HCT116 (cell line): ENCODE results near the gene TLE3. TPM values are rescaled to one million over a fixed set of nuclear protein-coding genes. Genes with fewer than 3 reads are reported as not detected.

Source experiments
- ATAC-seq: fragments of 200-7000 bp; cut with Tn5 transposase; 2 replicates; pipeline ENCODE4 v1.9.1; 2020; ENCODE audit warnings: mild to moderate bottlenecking, moderate library complexity
- BruUV-seq: library from RNA; stranded (reverse); fragments of 400-500 nt; replicated peaks from 2 replicates; lab custom pipeline; 2021; lab: Mats Ljungman, UMichigan
- CTCF ChIA-PET: fragments of 300-600 bp; sonication (Branson Sonifier 250); formaldehyde crosslinking; loops from one replicate; lab custom pipeline; 2021; ENCODE audit warnings: antibody characterized with exemption; lab: Charles Lee
- POLR2A ChIA-PET: fragments of 300-600, 350-600 bp; sonication (Branson Sonifier 250); formaldehyde crosslinking; loops from one replicate; lab custom pipeline; 2021; ENCODE audit warnings: antibody characterized with exemption; lab: Charles Lee
- RAD21 ChIA-PET, 2 experiments: fragments of 300-600 bp; sonication (Branson Sonifier 250); formaldehyde crosslinking; loops; one replicate each; lab custom pipeline; 2023; ENCODE audit warnings: low total read pairs in 2 of 2; ENCODE audit not compliant: uncharacterized antibody in 2 of 2, unreplicated experiment in 2 of 2, low non-redundant PET in 1 of 2; lab: Charles Lee
- DNase-seq: peaks from one replicate; pipeline ENCODE4 v3.0.0-alpha.2; 2010; ENCODE audit warnings: low read depth, low spot score
- H2AFZ ChIP-seq: fragments of 200-600 bp; shearing (Covaris generic), sonication (generic); 2 replicates; pipeline ENCODE4 v1.6.1; 2017; ENCODE audit warnings: low read depth, mixed run types, mixed read lengths, antibody characterized with exemption, low read length; ENCODE audit not compliant: poor library complexity, severe bottlenecking
- H3K27ac ChIP-seq: 2 replicates; pipeline ENCODE4 v1.5.1; 2012; ENCODE audit warnings: low read depth, low read length
- H3K27me3 ChIP-seq: fragments of 200-600 bp; sonication (generic); 2 replicates; pipeline ENCODE4 v1.6.1; 2016; ENCODE audit warnings: mixed run types, low read length, mixed read lengths; ENCODE audit not compliant: insufficient read depth
- H3K36me3 ChIP-seq, 2 experiments: fragments of 200-500 bp in 1 of 2; fragments of 200-600 bp in 1 of 2; sonication (Bioruptor generic) in 1 of 2; sonication (generic) in 1 of 2; 2 replicates each; pipeline versions ENCODE4 v1.5.1 to v1.6.1; 2014 to 2016; ENCODE audit warnings: low read length in 2 of 2, inconsistent platforms in 1 of 2, mixed read lengths in 1 of 2, mixed run types in 1 of 2; ENCODE audit not compliant: insufficient read depth in 2 of 2, control insufficient read depth in 1 of 2
- H3K4me1 ChIP-seq, 2 experiments: fragments of 200-600 bp in 1 of 2; sonication (generic) in 1 of 2; 2 replicates each; pipeline versions ENCODE4 v1.5.1 to v1.6.1; 2012 to 2017; ENCODE audit warnings: low read length in 2 of 2, inconsistent platforms in 1 of 2, mild to moderate bottlenecking in 1 of 2, mixed read lengths in 1 of 2, mixed run types in 1 of 2, moderate library complexity in 1 of 2; ENCODE audit not compliant: insufficient read depth in 2 of 2, control insufficient read depth in 1 of 2
- H3K4me2 ChIP-seq: fragments of 200-600 bp; sonication (generic); 2 replicates; pipeline ENCODE4 v1.6.1; 2017; ENCODE audit warnings: mixed run types, low read length, mixed read lengths
- H3K4me3 ChIP-seq, 2 experiments: fragments of 200-600 bp in 1 of 2; sonication (generic) in 1 of 2; replicated peaks in 1 of 2; 2 replicates each; pipeline ENCODE4 v1.5.1; 2011 to 2016; ENCODE audit warnings: low read length in 2 of 2, control low read depth in 1 of 2, low read depth in 1 of 2, mild to moderate bottlenecking in 1 of 2, mixed read lengths in 1 of 2, mixed run types in 1 of 2
- H3K79me2 ChIP-seq: fragments of 200-600 bp; sonication (generic); 2 replicates; pipeline ENCODE4 v1.6.1; 2017; ENCODE audit warnings: mild to moderate bottlenecking, mixed run types, low read length, moderate library complexity, mixed read lengths; ENCODE audit not compliant: insufficient read depth
- H3K9ac ChIP-seq: fragments of 200-600 bp; sonication (generic); 2 replicates; pipeline ENCODE4 v1.6.1; 2016; ENCODE audit warnings: low read length, mixed read lengths
- H3K9me2 ChIP-seq: fragments of 200-600 bp; sonication (generic), shearing (Covaris generic); 2 replicates; pipeline ENCODE4 v1.6.1; 2017; ENCODE audit warnings: mixed run types, mild to moderate bottlenecking, moderate library complexity; ENCODE audit not compliant: insufficient read depth
- H3K9me3 ChIP-seq, 2 experiments: fragments of 200-500 bp in 1 of 2; fragments of 200-600 bp in 1 of 2; sonication (Bioruptor generic) in 1 of 2; sonication (generic) in 1 of 2; 2 replicates each; pipeline ENCODE4 v1.6.1; 2014 to 2017; ENCODE audit warnings: low read length in 2 of 2, mixed read lengths in 2 of 2, inconsistent platforms in 1 of 2, low read depth in 1 of 2, mild to moderate bottlenecking in 1 of 2, mixed run types in 1 of 2, moderate library complexity in 1 of 2; ENCODE audit not compliant: control insufficient read depth in 1 of 2, insufficient read depth in 1 of 2
- H4K20me1 ChIP-seq: fragments of 200-600 bp; sonication (generic), shearing (Covaris generic); 2 replicates; pipeline ENCODE4 v1.6.1; 2017; ENCODE audit warnings: mixed run types, mild to moderate bottlenecking, moderate library complexity; ENCODE audit not compliant: insufficient read depth
- CTCF ChIP-seq, 3 experiments: fragments of 200-600 bp in 1 of 3; sonication (generic) in 1 of 3; IDR thresholded peaks in 2 of 3; conservative IDR thresholded peaks in 1 of 3; 2 replicates each; pipeline ENCODE4 v1.5.1; 2012 to 2017; ENCODE audit warnings: low read depth in 2 of 3, low read length in 2 of 3, antibody characterized with exemption in 1 of 3, borderline replicate concordance in 1 of 3, control low read depth in 1 of 3, mild to moderate bottlenecking in 1 of 3, mixed read lengths in 1 of 3, mixed run types in 1 of 3, moderate library complexity in 1 of 3; ENCODE audit not compliant: insufficient read depth in 1 of 3
- ELF1 ChIP-seq: IDR thresholded peaks from 2 replicates; pipeline ENCODE4 v1.6.1; 2012; ENCODE audit warnings: low read depth, borderline replicate concordance
- EZH2 ChIP-seq: fragments of 200-600 bp; sonication (generic); IDR thresholded peaks from 2 replicates; pipeline ENCODE4 v1.6.1; 2017; ENCODE audit warnings: antibody characterized with exemption, mixed run types
- EZH2phosphoT487 ChIP-seq: fragments of 200-600 bp; IDR thresholded peaks from 2 replicates; pipeline ENCODE4 v1.6.1; 2018; ENCODE audit warnings: antibody characterized with exemption, borderline replicate concordance
- FOSL1 ChIP-seq: IDR thresholded peaks from 2 replicates; pipeline ENCODE4 v1.6.1; 2012; ENCODE audit warnings: low read depth
- MAX ChIP-seq: IDR thresholded peaks from 2 replicates; pipeline ENCODE4 v1.6.1; 2012
- POLR2A ChIP-seq: IDR thresholded peaks from 2 replicates; pipeline ENCODE4 v1.7.0; 2011; ENCODE audit warnings: borderline replicate concordance; ENCODE audit not compliant: insufficient read depth, insufficient read length; ENCODE audit errors: extremely low read depth
- SIN3A ChIP-seq: IDR thresholded peaks from 2 replicates; pipeline ENCODE4 v1.6.1; 2012; ENCODE audit warnings: low read depth
- TCF7L2 ChIP-seq: IDR thresholded peaks from 2 replicates; pipeline ENCODE4 v1.7.0; 2011; ENCODE audit warnings: borderline replicate concordance, inconsistent platforms; ENCODE audit not compliant: insufficient read depth, insufficient read length; ENCODE audit errors: extremely low read depth
- YY1 ChIP-seq: IDR thresholded peaks from 2 replicates; pipeline ENCODE4 v1.6.1; 2011; ENCODE audit warnings: low read length, low read depth, moderate library complexity, mild to moderate bottlenecking; ENCODE audit not compliant: insufficient replicate concordance; ENCODE audit errors: extremely low read depth
- ZFX ChIP-seq: fragments of 450-650 bp; IDR thresholded peaks from 2 replicates; pipeline ENCODE4 v1.6.1; 2017
- ZNF274 ChIP-seq: fragments of 200-500 bp; sonication (Bioruptor generic); IDR thresholded peaks from 2 replicates; pipeline ENCODE4 v1.6.1; 2014; ENCODE audit warnings: mild to moderate bottlenecking, low read depth, low read length, inconsistent platforms
- intact Hi-C: fragments of 100-400 bp; cut with micrococcal nuclease; formaldehyde crosslinking; loops from 2 replicates; pipeline ENCODE4 v1.10.0; 2022
- total RNA-seq: library from RNA; stranded (reverse); gene quantifications from one replicate; pipeline ENCODE4 v1.2.1, GENCODE V29; 2021; ENCODE audit not compliant: unreplicated experiment
- TF ChIP-seq, protein P1 (sequence below): IDR thresholded peaks from 2 replicates; pipeline ENCODE4 v1.6.1; 2011; ENCODE audit warnings: mild to moderate bottlenecking, low read length, moderate library complexity; ENCODE audit not compliant: insufficient replicate concordance; ENCODE audit errors: extremely low read depth

The TLE3 gene
- total RNA-seq, 1 experiment from 2014 or later: 53.9 TPM

- no peaks in the 10 kb centered on the region for H3K9me3 ChIP-seq
- TF ChIP-seq ELF1 (no peak), TCF7L2 (no peak), CTCF (IDR thresholded peaks at IDR 0.05 in 2 of 3, conservative IDR thresholded peaks at IDR 0.05 in 1 of 3; ENCODE audit: borderline replicate concordance in 1 of 3, insufficient read depth in 1 of 3, low read depth in 2 of 3, low read length in 2 of 3) (no peak), ZFX (no peak), ZNF274 (no peak), MAX (no peak), EZH2 (no peak), SIN3A (no peak), EZH2phosphoT487 (no peak), POLR2A (no peak), YY1 (no peak), FOSL1 (no peak)
- TF ChIP-seq, protein P1, sequence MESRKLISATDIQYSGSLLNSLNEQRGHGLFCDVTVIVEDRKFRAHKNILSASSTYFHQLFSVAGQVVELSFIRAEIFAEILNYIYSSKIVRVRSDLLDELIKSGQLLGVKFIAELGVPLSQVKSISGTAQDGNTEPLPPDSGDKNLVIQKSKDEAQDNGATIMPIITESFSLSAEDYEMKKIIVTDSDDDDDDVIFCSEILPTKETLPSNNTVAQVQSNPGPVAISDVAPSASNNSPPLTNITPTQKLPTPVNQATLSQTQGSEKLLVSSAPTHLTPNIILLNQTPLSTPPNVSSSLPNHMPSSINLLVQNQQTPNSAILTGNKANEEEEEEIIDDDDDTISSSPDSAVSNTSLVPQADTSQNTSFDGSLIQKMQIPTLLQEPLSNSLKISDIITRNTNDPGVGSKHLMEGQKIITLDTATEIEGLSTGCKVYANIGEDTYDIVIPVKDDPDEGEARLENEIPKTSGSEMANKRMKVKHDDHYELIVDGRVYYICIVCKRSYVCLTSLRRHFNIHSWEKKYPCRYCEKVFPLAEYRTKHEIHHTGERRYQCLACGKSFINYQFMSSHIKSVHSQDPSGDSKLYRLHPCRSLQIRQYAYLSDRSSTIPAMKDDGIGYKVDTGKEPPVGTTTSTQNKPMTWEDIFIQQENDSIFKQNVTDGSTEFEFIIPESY: no peak
- H2AFZ ChIP-seq: no peak overlapping the region
- ChIA-PET CTCF (no interaction called here), POLR2A (no interaction called here), RAD21 (no interaction called here)
- no peaks in the 10 kb centered on the region for H3K9me2 ChIP-seq
- no peak overlapping the region for H3K4me3 ChIP-seq
- no peak overlapping the region for H3K9ac ChIP-seq
- no peaks in the 10 kb centered on the region for H4K20me1 ChIP-seq
- H3K27me3 ChIP-seq: no peaks in the 10 kb centered on the region
- H3K4me1 ChIP-seq: no peaks in the 10 kb centered on the region
- ATAC-seq: no peak
- no peak overlapping the region for H3K27ac ChIP-seq
- H3K4me2 ChIP-seq: no peak overlapping the region
- intact Hi-C loops: no loop called here
- no peak for DNase-seq
- H3K79me2 ChIP-seq: no peaks in the 10 kb centered on the region
- no TSS peak for BruUV-seq
- peaks cover 29 to 46% of the 10 kb centered on the region in 2 experiments; a peak in 3 of 4 replicates for H3K36me3 ChIP-seq
Measured at GRCh38 chr15:70064441-70064840, 33.3 kb downstream of the TLE3 start.
